Measurements from ENCODE around the gene ADGRB3. TPM values are rescaled to one million over a fixed set of nuclear protein-coding genes. Genes with fewer than 3 reads are reported as not detected.
"Not testable (repeated sequence)": the region's sequence is repeated elsewhere in the genome, so short reads cannot be mapped to it uniquely, and the experiment has no call there.

ADGRB3 gene
- polyA plus RNA-seq, 1 of the 3 experiments (the other 2 are of a cell fraction), result 0.12 TPM

- ChIA-PET CTCF (interaction anchor here (0.7 kb wide), 1 partner anchor 1074 kb away, joined by 3 read pairs; no protein-coding TSS in a partner anchor), POLR2A (no interaction called here)
- Histone ChIP-seq H3K4me3 (ENCODE audit: low read depth in 2 of 2, low read length in 1 of 2) (no peak overlapping the region), H3F3A (replicated peaks; ENCODE audit: insufficient read depth) (no peaks in the 10 kb centered on the region), H3K9me2 (no peaks in the 10 kb centered on the region), H3K36me3 (replicated peaks in 1 of 2; ENCODE audit: control insufficient read depth in 1 of 2, insufficient read depth in 2 of 2, low read length in 1 of 2) (no peaks in the 10 kb centered on the region), H3K27me3 (ENCODE audit: insufficient read depth) (no peaks in the 10 kb centered on the region), H3K79me2 (ENCODE audit: insufficient read depth) (no peaks in the 10 kb centered on the region), H3K9ac (no peak overlapping the region), H3K4me2 (no peak overlapping the region), H3K27ac (ENCODE audit: low read depth in 2 of 2, low read length in 1 of 2) (no peak overlapping the region), H3K9me3 (no peaks in the 10 kb centered on the region), H2AFZ (ENCODE audit: low read depth) (no peak overlapping the region), H3K4me1 (ENCODE audit: control insufficient read depth in 1 of 2, insufficient read depth in 2 of 2, low read depth in 1 of 2, low read length in 1 of 2) (no peaks in the 10 kb centered on the region; a peak in 2 of 4 replicates), H4K20me1 (ENCODE audit: insufficient read depth) (no peaks in the 10 kb centered on the region)
- TF ChIP-seq USF1 (IDR thresholded peaks at IDR 0.05; ENCODE audit: borderline replicate concordance, low read depth) (no peak), FOXM1 (IDR thresholded peaks at IDR 0.05; ENCODE audit: low read depth) (no peak), EZH2phosphoT487 (IDR thresholded peaks at IDR 0.05; ENCODE audit: borderline replicate concordance, low read depth) (no peak), FOXJ3 (CRISPR knock-in tag; IDR thresholded peaks at IDR 0.05) (no peak), TEAD4 (IDR thresholded peaks at IDR 0.05; ENCODE audit: borderline replicate concordance, insufficient read depth) (no peak), NRF1 (IDR thresholded peaks at IDR 0.05; ENCODE audit: low read depth, low read length) (no peak), GABPA (IDR thresholded peaks at IDR 0.05; ENCODE audit: low read depth) (no peak), SMC3 (IDR thresholded peaks at IDR 0.05; ENCODE audit: low read depth, low read length) (no peak)
- TF ChIP-seq, protein P1, sequence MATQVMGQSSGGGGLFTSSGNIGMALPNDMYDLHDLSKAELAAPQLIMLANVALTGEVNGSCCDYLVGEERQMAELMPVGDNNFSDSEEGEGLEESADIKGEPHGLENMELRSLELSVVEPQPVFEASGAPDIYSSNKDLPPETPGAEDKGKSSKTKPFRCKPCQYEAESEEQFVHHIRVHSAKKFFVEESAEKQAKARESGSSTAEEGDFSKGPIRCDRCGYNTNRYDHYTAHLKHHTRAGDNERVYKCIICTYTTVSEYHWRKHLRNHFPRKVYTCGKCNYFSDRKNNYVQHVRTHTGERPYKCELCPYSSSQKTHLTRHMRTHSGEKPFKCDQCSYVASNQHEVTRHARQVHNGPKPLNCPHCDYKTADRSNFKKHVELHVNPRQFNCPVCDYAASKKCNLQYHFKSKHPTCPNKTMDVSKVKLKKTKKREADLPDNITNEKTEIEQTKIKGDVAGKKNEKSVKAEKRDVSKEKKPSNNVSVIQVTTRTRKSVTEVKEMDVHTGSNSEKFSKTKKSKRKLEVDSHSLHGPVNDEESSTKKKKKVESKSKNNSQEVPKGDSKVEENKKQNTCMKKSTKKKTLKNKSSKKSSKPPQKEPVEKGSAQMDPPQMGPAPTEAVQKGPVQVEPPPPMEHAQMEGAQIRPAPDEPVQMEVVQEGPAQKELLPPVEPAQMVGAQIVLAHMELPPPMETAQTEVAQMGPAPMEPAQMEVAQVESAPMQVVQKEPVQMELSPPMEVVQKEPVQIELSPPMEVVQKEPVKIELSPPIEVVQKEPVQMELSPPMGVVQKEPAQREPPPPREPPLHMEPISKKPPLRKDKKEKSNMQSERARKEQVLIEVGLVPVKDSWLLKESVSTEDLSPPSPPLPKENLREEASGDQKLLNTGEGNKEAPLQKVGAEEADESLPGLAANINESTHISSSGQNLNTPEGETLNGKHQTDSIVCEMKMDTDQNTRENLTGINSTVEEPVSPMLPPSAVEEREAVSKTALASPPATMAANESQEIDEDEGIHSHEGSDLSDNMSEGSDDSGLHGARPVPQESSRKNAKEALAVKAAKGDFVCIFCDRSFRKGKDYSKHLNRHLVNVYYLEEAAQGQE (IDR thresholded peaks at IDR 0.05; ENCODE audit: low read depth, low read length), result no peak
- WGBS (ENCODE audit: low lambda C conversion rate), result 58% methylated on average over 1 of the region's 1 CpG
- no peak for DNase-seq
Observed at GRCh38 chr6:68746376-68746775, 111.3 kb downstream of the ADGRB3 start.

DNA sequence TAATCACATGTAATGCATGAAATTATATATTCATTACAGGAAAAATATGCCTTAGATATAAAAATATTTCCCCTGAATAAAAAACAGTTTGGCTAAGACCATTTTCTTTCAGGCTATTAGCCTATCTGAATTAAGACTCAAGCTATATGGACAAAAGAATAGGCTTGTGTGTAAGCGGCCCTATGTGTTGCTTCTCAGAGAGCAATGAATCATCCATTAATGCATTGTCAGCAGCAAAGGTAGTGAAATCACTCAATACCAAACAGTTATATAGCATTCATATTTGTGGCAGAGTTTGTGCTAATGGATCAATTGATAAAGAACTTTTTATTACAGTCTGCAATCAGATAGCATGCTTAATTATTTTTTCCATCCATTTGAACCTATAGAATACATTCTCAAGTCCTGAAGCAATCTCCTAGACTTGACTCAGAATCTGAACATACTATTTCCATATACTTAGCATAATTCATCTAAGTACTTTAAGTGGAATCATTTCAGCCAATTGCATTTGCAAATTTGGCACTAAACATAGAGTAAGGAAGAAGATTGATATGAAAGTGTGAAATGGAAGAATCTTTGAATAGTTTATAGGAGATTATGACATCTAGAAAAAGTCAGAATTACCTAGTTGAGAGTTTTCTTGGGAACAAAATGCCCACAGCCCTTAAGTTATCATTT is 112.2 kb downstream of the ADGRB3 start:
- no peak for DNase-seq
- Histone ChIP-seq H3K4me1 (ENCODE audit: control insufficient read depth in 1 of 2, insufficient read depth in 2 of 2, low read depth in 1 of 2, low read length in 1 of 2) (no peaks in the 10 kb centered on the region; a peak in 2 of 4 replicates), H3K36me3 (replicated peaks in 1 of 2; ENCODE audit: control insufficient read depth in 1 of 2, insufficient read depth in 2 of 2, low read length in 1 of 2) (no peaks in the 10 kb centered on the region), H3K4me3 (ENCODE audit: low read depth in 2 of 2, low read length in 1 of 2) (no peak overlapping the region), H4K20me1 (ENCODE audit: insufficient read depth) (no peaks in the 10 kb centered on the region), H3K79me2 (ENCODE audit: insufficient read depth) (no peaks in the 10 kb centered on the region), H3F3A (replicated peaks; ENCODE audit: insufficient read depth) (no peaks in the 10 kb centered on the region), H3K9ac (no peak overlapping the region), H3K4me2 (no peak overlapping the region), H3K9me3 (no peaks in the 10 kb centered on the region), H3K27me3 (ENCODE audit: insufficient read depth) (no peaks in the 10 kb centered on the region), H2AFZ (ENCODE audit: low read depth) (no peak overlapping the region), H3K9me2 (no peaks in the 10 kb centered on the region), H3K27ac (ENCODE audit: low read depth in 2 of 2, low read length in 1 of 2) (no peak overlapping the region)
- CTCF ChIA-PET, result no interaction called here
- no peak for TF ChIP-seq EP300 (IDR thresholded peaks at IDR 0.05; ENCODE audit: borderline replicate concordance in 1 of 2, low read depth in 1 of 2, low read length in 1 of 2)
- TF ChIP-seq USF1 (IDR thresholded peaks at IDR 0.05; ENCODE audit: borderline replicate concordance, low read depth), result no peak
- TF ChIP-seq, protein P2, sequence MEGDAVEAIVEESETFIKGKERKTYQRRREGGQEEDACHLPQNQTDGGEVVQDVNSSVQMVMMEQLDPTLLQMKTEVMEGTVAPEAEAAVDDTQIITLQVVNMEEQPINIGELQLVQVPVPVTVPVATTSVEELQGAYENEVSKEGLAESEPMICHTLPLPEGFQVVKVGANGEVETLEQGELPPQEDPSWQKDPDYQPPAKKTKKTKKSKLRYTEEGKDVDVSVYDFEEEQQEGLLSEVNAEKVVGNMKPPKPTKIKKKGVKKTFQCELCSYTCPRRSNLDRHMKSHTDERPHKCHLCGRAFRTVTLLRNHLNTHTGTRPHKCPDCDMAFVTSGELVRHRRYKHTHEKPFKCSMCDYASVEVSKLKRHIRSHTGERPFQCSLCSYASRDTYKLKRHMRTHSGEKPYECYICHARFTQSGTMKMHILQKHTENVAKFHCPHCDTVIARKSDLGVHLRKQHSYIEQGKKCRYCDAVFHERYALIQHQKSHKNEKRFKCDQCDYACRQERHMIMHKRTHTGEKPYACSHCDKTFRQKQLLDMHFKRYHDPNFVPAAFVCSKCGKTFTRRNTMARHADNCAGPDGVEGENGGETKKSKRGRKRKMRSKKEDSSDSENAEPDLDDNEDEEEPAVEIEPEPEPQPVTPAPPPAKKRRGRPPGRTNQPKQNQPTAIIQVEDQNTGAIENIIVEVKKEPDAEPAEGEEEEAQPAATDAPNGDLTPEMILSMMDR (IDR thresholded peaks at IDR 0.05), result no peak
- no peak for TF ChIP-seq USF2 (IDR thresholded peaks at IDR 0.05; ENCODE audit: borderline replicate concordance, low read depth, low read length)
- POLR2A ChIA-PET, result no interaction called here
- 71% methylated on average over 1 of the region's 1 CpG for WGBS (ENCODE audit: low lambda C conversion rate)

GRCh38 chr6:68747832-68748231 is 112.8 kb downstream of the ADGRB3 start:
- H3K36me3 ChIP-seq (replicated peaks in 1 of 2; ENCODE audit: control insufficient read depth in 1 of 2, insufficient read depth in 2 of 2, low read length in 1 of 2); POLR2A ChIA-PET; CTCF ChIA-PET: not testable (repeated sequence)

More at GRCh38 chr6:68747832-68748231, 112.8 kb downstream of the ADGRB3 start:
- not testable (repeated sequence) for H3F3A ChIP-seq (replicated peaks; ENCODE audit: insufficient read depth); H4K20me1 ChIP-seq (ENCODE audit: insufficient read depth); H3K9me3 ChIP-seq; H3K4me2 ChIP-seq; H3K4me1 ChIP-seq (ENCODE audit: control insufficient read depth in 1 of 2, insufficient read depth in 2 of 2, low read depth in 1 of 2, low read length in 1 of 2); H3K9me2 ChIP-seq; H3K9ac ChIP-seq; H2AFZ ChIP-seq (ENCODE audit: low read depth); DNase-seq; H3K79me2 ChIP-seq (ENCODE audit: insufficient read depth); H3K4me3 ChIP-seq (ENCODE audit: low read depth in 2 of 2, low read length in 1 of 2); H3K27me3 ChIP-seq (ENCODE audit: insufficient read depth); H3K27ac ChIP-seq (ENCODE audit: low read depth in 2 of 2, low read length in 1 of 2)
- 51% methylated on average over 3 of the region's 3 CpGs for WGBS (ENCODE audit: low lambda C conversion rate)
